ENCODE data around the gene TMEM183A. TPM values are rescaled to one million over a fixed set of nuclear protein-coding genes. Genes with fewer than 3 reads are reported as not detected.

Gene TMEM183A
- total and polyA plus RNA-seq, 9 of the 15 experiments (the other 6 are each of a cell fraction or from before 2014, with no cell fraction given), result 23.4 to 190 (median 124) TPM

- TF ChIP-seq YY1 (IDR thresholded peaks at IDR 0.05; ENCODE audit: borderline replicate concordance in 1 of 3, control insufficient read depth in 1 of 3, extremely low read depth in 1 of 3, insufficient read depth in 3 of 3, insufficient read length in 1 of 3, insufficient replicate concordance in 2 of 3, low read depth in 1 of 3, low read length in 2 of 3) (peak in 1 of 3 experiments; percentile 43), TFAM (CRISPR knock-in tag; conservative IDR thresholded peaks at IDR 0.05) (no peak), ZNF24 (IDR thresholded peaks at IDR 0.05) (peak; percentile 43; the same call in 1 of the 2 replicates), HDAC2 (IDR thresholded peaks at IDR 0.05) (no peak), TAF7 (tag; IDR thresholded peaks at IDR 0.05) (no peak), ZNF134 (CRISPR knock-in tag; conservative IDR thresholded peaks at IDR 0.05) (no peak), THRB (CRISPR knock-in tag; conservative IDR thresholded peaks at IDR 0.05) (0 out of 2 replicates have a peak, but pooled peaks have one; percentile 33), ZBTB11 (CRISPR knock-in tag; IDR thresholded peaks at IDR 0.05) (no peak), ZNF324 (CRISPR knock-in tag; IDR thresholded peaks at IDR 0.05) (no peak), GTF2A2 (tag; IDR thresholded peaks at IDR 0.05) (no peak)
- TF ChIP-seq, protein P1, sequence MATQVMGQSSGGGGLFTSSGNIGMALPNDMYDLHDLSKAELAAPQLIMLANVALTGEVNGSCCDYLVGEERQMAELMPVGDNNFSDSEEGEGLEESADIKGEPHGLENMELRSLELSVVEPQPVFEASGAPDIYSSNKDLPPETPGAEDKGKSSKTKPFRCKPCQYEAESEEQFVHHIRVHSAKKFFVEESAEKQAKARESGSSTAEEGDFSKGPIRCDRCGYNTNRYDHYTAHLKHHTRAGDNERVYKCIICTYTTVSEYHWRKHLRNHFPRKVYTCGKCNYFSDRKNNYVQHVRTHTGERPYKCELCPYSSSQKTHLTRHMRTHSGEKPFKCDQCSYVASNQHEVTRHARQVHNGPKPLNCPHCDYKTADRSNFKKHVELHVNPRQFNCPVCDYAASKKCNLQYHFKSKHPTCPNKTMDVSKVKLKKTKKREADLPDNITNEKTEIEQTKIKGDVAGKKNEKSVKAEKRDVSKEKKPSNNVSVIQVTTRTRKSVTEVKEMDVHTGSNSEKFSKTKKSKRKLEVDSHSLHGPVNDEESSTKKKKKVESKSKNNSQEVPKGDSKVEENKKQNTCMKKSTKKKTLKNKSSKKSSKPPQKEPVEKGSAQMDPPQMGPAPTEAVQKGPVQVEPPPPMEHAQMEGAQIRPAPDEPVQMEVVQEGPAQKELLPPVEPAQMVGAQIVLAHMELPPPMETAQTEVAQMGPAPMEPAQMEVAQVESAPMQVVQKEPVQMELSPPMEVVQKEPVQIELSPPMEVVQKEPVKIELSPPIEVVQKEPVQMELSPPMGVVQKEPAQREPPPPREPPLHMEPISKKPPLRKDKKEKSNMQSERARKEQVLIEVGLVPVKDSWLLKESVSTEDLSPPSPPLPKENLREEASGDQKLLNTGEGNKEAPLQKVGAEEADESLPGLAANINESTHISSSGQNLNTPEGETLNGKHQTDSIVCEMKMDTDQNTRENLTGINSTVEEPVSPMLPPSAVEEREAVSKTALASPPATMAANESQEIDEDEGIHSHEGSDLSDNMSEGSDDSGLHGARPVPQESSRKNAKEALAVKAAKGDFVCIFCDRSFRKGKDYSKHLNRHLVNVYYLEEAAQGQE (IDR thresholded peaks at IDR 0.05; ENCODE audit: borderline replicate concordance), result peak; percentile 66; the same call in 1 of the 2 replicates
- TF ChIP-seq, protein P1 (CRISPR knock-in tag; IDR thresholded peaks at IDR 0.05; ENCODE audit: low read depth), result no peak
- TF ChIP-seq, protein P2, sequence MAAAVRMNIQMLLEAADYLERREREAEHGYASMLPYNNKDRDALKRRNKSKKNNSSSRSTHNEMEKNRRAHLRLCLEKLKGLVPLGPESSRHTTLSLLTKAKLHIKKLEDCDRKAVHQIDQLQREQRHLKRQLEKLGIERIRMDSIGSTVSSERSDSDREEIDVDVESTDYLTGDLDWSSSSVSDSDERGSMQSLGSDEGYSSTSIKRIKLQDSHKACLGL (CRISPR knock-in tag; IDR thresholded peaks at IDR 0.05; ENCODE audit: borderline replicate concordance, poor library complexity, severe bottlenecking), result no peak
Measured at GRCh38 chr1:203038891-203039608, 31.9 kb downstream of the TMEM183A start (continued).
